Vagina (tissue), 2 donors: ENCODE measurements around the gene CAPZA1.

Experiments
- POLR2AphosphoS5 ChIP-seq, 2 donors: sonication (generic); formaldehyde crosslinking; IDR thresholded peaks; one replicate each; pipeline ENCODE4 v1.9.0; 2017; ENCODE audit warnings: antibody characterized with exemption in 2 of 2, mild to moderate bottlenecking in 2 of 2, low read depth in 1 of 2; ENCODE audit not compliant: insufficient read depth in 1 of 2
- TF ChIP-seq, protein P1 (sequence below), 3 experiments: fragments of 450-650 bp in 2 of 3; fragments of 200-600 bp in 1 of 3; sonication (generic) in 1 of 3; IDR thresholded peaks; one replicate each; pipeline ENCODE4 v1.5.1; 2017 to 2019; ENCODE audit warnings: antibody characterized with exemption in 3 of 3, mild to moderate bottlenecking in 2 of 3, moderate library complexity in 2 of 3

DNA sequence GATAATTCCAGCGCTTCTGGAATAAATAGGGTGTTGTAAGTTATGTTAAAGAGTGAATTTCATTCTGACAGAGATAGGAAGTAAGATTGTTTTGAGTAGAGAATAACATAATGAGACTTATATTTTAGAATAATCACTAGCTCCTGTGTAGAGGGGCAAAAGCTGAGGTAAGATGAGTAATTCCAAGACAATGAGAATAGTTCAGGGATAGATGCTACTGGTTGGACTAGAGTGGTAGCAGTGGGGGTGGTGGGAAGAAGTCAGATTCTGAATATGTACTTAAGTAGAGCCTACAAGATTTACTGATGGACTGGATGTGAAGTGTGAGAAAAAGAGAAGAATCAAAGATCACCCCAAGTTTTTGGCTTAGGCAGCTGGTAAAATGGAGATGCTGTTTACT, 31.6 kb downstream of the CAPZA1 start:
- TF ChIP-seq, protein P1, sequence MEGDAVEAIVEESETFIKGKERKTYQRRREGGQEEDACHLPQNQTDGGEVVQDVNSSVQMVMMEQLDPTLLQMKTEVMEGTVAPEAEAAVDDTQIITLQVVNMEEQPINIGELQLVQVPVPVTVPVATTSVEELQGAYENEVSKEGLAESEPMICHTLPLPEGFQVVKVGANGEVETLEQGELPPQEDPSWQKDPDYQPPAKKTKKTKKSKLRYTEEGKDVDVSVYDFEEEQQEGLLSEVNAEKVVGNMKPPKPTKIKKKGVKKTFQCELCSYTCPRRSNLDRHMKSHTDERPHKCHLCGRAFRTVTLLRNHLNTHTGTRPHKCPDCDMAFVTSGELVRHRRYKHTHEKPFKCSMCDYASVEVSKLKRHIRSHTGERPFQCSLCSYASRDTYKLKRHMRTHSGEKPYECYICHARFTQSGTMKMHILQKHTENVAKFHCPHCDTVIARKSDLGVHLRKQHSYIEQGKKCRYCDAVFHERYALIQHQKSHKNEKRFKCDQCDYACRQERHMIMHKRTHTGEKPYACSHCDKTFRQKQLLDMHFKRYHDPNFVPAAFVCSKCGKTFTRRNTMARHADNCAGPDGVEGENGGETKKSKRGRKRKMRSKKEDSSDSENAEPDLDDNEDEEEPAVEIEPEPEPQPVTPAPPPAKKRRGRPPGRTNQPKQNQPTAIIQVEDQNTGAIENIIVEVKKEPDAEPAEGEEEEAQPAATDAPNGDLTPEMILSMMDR (IDR thresholded peaks at IDR 0.05): no peak
- TF ChIP-seq POLR2AphosphoS5 (IDR thresholded peaks at IDR 0.05; ENCODE audit: insufficient read depth in 1 of 2, low read depth in 1 of 2): no peak
